Effector memory CD4-positive, alpha-beta T cell (primary cell): ENCODE data around the gene PRPSAP1.
A peak's percentile ranks its signal among the peaks of the same experiment; 100 is the strongest.
"Not testable (repeated sequence)": the region's sequence is repeated elsewhere in the genome, so short reads cannot be mapped to it uniquely, and the experiment has no call there.

Source experiments
- DNase-seq, 3 donors: peaks; one replicate each; pipeline ENCODE4 v3.0.0-alpha.2; 2020
- H3K27ac ChIP-seq: 2 replicates; pipeline ENCODE4 v1.7.0; 2013; ENCODE audit warnings: mild to moderate bottlenecking, low read length, moderate library complexity; ENCODE audit not compliant: insufficient read depth, poor library complexity, severe bottlenecking
- H3K27me3 ChIP-seq: replicated peaks from 2 replicates; pipeline ENCODE4 v1.7.0; 2013; ENCODE audit warnings: mild to moderate bottlenecking, low read length; ENCODE audit not compliant: insufficient read depth, control insufficient read depth, poor library complexity, severe bottlenecking
- H3K36me3 ChIP-seq: 2 replicates; pipeline ENCODE4 v1.7.0; 2013; ENCODE audit warnings: mild to moderate bottlenecking, low read length, moderate library complexity; ENCODE audit not compliant: control insufficient read depth, insufficient read depth
- H3K4me1 ChIP-seq: 2 replicates; pipeline ENCODE4 v1.7.0; 2013; ENCODE audit warnings: low read length, mild to moderate bottlenecking; ENCODE audit not compliant: control insufficient read depth, insufficient read depth, poor library complexity, severe bottlenecking
- H3K4me3 ChIP-seq: 2 replicates; pipeline ENCODE4 v1.7.0; 2013; ENCODE audit warnings: low read length, low read depth, mild to moderate bottlenecking; ENCODE audit not compliant: insufficient read depth, poor library complexity, severe bottlenecking
- H3K9me3 ChIP-seq: 2 replicates; pipeline ENCODE4 v1.7.0; 2013; ENCODE audit warnings: mild to moderate bottlenecking, low read length, moderate library complexity; ENCODE audit not compliant: control insufficient read depth

The PRPSAP1 gene

GRCh38 chr17:76272541-76273444 is 80.9 kb downstream of the PRPSAP1 start:
- peak overlapping the region; percentile 48 for H3K4me3 ChIP-seq
- DNase-seq = peak in 1 of 3 donors; percentile 23
- peaks cover 62% of the 10 kb centered on the region for H3K4me1 ChIP-seq
- peaks cover 12% of the 10 kb centered on the region for H3K36me3 ChIP-seq
- H3K27ac ChIP-seq = peak overlapping the region; percentile 87
- H3K9me3 ChIP-seq = no peaks in the 10 kb centered on the region
- H3K27me3 ChIP-seq = no peaks in the 10 kb centered on the region

GRCh38 chr17:76271669-76272540 is 81.8 kb downstream of the PRPSAP1 start:
- peak overlapping the region; percentile 87 for H3K27ac ChIP-seq
- peaks cover 71% of the 10 kb centered on the region for H3K4me1 ChIP-seq
- peaks cover 14% of the 10 kb centered on the region for H3K36me3 ChIP-seq

GRCh38 chr17:76270770-76271668 is 82.7 kb downstream of the PRPSAP1 start:
- H3K4me1 ChIP-seq = peaks cover 75% of the 10 kb centered on the region
- peaks cover 16% of the 10 kb centered on the region for H3K36me3 ChIP-seq
- peak overlapping the region; percentile 87 for H3K27ac ChIP-seq
- DNase-seq = no peak
- H3K9me3 ChIP-seq = no peaks in the 10 kb centered on the region
- no peaks in the 10 kb centered on the region for H3K27me3 ChIP-seq
- peak overlapping the region; percentile 48 for H3K4me3 ChIP-seq

More at GRCh38 chr17:76271669-76272540, 81.8 kb downstream of the PRPSAP1 start:
- no peaks in the 10 kb centered on the region for H3K9me3 ChIP-seq
- peak; percentile 53 to 57 (median 55) for DNase-seq
- H3K27me3 ChIP-seq = no peaks in the 10 kb centered on the region
- peak overlapping the region; percentile 48 for H3K4me3 ChIP-seq

- Histone ChIP-seq H3K9me3 (no peaks in the 10 kb centered on the region), H3K4me3 (no peak overlapping the region), H3K4me1 (peaks cover 75% of the 10 kb centered on the region), H3K27me3 (no peaks in the 10 kb centered on the region), H3K36me3 (peaks cover 16% of the 10 kb centered on the region), H3K27ac (peak overlapping the region; percentile 86)
- DNase-seq = no peak
Observed at GRCh38 chr17:76270127-76270592, 83.6 kb downstream of the PRPSAP1 start.

- H3K27ac ChIP-seq = peak overlapping the region; percentile 86
- H3K4me3 ChIP-seq = no peak overlapping the region
- no peaks in the 10 kb centered on the region for H3K27me3 ChIP-seq
- peaks cover 16% of the 10 kb centered on the region for H3K36me3 ChIP-seq
- no peak for DNase-seq
- no peaks in the 10 kb centered on the region for H3K9me3 ChIP-seq
- H3K4me1 ChIP-seq = peaks cover 72% of the 10 kb centered on the region
Observed at GRCh38 chr17:76268991-76269981, 84.4 kb downstream of the PRPSAP1 start.

- Histone ChIP-seq H3K27ac (peak overlapping the region; percentile 86), H3K36me3 (peaks cover 16% of the 10 kb centered on the region), H3K4me3 (peak overlapping the region; percentile 36), H3K27me3 (no peaks in the 10 kb centered on the region), H3K4me1 (peaks cover 61% of the 10 kb centered on the region), H3K9me3 (no peaks in the 10 kb centered on the region)
- DNase-seq = peak; percentile 60 to 70 (median 61)
Observed at GRCh38 chr17:76268015-76268749, 85.5 kb downstream of the PRPSAP1 start.

GRCh38 chr17:76267581-76268001 is 86.1 kb downstream of the PRPSAP1 start:
- peaks cover 16% of the 10 kb centered on the region for H3K36me3 ChIP-seq
- H3K27ac ChIP-seq = peak overlapping the region; percentile 86
- H3K4me1 ChIP-seq = peaks cover 57% of the 10 kb centered on the region
- H3K4me3 ChIP-seq = peak overlapping the region; percentile 36
- not testable (repeated sequence) for H3K27me3 ChIP-seq, H3K9me3 ChIP-seq, DNase-seq

GRCh38 chr17:76267051-76267576 is 86.6 kb downstream of the PRPSAP1 start:
- Histone ChIP-seq H3K9me3 (no peaks in the 10 kb centered on the region), H3K36me3 (peaks cover 16% of the 10 kb centered on the region), H3K4me1 (peaks cover 54% of the 10 kb centered on the region), H3K27ac (peak overlapping the region; percentile 86), H3K4me3 (peak overlapping the region; percentile 83), H3K27me3 (no peaks in the 10 kb centered on the region)
- DNase-seq = no peak
